ENCODE results near the gene CD2. TPM values are rescaled to one million over a fixed set of nuclear protein-coding genes. Genes with fewer than 3 reads are reported as not detected.

Gene CD2
- total RNA-seq, 6 donors from 2014 or later = 3.8 to 23.5 (median 7.9) TPM

DNA sequence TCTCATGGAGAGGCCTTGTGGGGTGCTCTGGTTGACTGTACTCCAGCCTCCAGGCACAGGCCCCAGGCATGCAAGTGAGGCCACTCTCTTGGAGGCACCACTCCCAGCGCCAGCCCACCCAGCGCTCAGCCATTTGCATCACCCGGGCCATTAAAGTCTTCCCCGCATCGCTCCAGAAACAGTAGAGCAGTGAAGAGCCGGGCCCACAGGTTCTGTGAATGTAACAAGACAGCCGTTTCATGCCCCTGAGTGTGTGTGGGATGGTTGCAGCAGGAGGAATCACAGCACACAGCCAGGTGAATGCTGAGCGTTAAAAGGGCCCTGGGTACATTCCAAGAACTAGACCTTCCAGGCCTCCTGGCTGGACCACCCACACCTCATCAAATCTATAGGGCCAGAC is 19.0 kb upstream of the CD2 start:
- Histone ChIP-seq H3K4me1 (peaks cover 0 to 6% (median 0%) of the 10 kb centered on the region in 4 donors), H3K9me3 (no peaks in the 10 kb centered on the region), H3K36me3 (no peaks in the 10 kb centered on the region), H3K4me3 (no peak overlapping the region), H3K27ac (no peak overlapping the region), H3K27me3 (no peaks in the 10 kb centered on the region)
- ATAC-seq (ENCODE audit: low FRiP score in 2 of 2) = peak in 1 of 2 donors; percentile 16
- 99% methylated on average over 7 to 8 of the region's 8 CpGs for WGBS, 2 donors
- DNase-seq = peak in 1 of 2 donors; percentile 46
- TF ChIP-seq POLR2A (IDR thresholded peaks at IDR 0.05) = no peak
- TF ChIP-seq, protein P1, sequence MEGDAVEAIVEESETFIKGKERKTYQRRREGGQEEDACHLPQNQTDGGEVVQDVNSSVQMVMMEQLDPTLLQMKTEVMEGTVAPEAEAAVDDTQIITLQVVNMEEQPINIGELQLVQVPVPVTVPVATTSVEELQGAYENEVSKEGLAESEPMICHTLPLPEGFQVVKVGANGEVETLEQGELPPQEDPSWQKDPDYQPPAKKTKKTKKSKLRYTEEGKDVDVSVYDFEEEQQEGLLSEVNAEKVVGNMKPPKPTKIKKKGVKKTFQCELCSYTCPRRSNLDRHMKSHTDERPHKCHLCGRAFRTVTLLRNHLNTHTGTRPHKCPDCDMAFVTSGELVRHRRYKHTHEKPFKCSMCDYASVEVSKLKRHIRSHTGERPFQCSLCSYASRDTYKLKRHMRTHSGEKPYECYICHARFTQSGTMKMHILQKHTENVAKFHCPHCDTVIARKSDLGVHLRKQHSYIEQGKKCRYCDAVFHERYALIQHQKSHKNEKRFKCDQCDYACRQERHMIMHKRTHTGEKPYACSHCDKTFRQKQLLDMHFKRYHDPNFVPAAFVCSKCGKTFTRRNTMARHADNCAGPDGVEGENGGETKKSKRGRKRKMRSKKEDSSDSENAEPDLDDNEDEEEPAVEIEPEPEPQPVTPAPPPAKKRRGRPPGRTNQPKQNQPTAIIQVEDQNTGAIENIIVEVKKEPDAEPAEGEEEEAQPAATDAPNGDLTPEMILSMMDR (IDR thresholded peaks at IDR 0.05) = no peak
- TF ChIP-seq EP300 (IDR thresholded peaks at IDR 0.05) = no peak
- no peak for TF ChIP-seq POLR2AphosphoS5 (IDR thresholded peaks at IDR 0.05)

DNA sequence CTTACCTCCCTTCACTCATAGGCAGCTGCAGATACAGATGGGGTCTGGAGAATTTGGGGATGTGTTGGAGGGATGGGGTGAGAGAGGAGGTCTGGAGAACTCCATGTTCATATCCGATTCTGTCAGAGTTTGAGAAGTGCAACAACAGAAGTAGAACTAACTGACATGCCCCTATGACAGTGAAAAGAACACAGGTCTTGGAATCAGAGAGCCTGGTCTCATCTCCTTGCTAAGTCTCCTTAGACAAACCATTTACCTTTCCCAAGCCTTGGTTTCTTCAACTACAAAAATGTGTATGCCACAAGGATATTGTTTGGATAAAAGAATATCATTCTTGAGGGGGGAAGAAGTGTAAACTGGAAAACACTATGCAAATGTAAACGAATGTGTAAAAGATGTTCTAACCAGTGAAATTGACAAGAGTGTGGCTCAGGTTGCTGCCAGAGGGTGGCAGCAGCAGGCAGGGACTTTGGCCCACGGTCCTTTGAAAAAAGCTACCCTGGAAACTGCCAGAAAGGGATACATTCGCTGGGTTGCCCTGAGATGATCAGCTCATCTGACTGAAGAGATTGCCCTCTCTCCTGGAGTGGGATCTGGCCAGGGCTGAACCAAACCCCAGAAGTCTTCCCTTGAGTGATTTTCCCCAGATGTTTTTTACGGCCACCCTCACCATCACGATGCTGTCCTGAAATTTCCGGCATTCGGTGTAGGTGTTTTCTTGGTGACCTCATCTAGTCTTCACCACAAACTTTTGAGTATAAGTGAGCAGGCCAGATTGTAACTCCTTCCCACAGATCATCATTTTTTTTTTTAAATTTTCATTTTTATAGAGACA is 17.0 kb upstream of the CD2 start:
- ATAC-seq (ENCODE audit: low FRiP score in 2 of 2) = peak in 1 of 2 donors; percentile 77

DNA sequence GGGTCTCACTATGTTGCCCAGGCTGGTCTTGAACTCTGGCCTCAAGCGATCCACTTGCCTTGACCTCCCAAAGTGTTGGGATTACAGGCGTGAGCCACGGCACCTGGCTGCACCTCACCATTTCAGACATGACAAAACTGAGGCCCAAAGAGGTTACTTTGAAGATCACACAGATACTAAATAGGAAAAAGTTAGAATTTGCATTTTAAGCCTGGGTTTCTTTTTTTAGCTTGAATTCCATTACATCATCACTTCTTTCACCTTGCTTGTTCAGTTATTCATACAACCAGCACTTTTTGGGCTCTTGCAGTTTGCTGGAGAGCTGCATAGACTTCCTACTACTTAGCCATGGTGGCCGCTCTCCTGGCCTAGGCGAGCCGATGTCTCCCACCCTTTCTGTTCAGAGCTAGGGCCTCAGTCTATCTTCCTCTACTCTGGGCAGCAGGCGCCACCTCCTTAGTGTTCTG is 16.3 kb upstream of the CD2 start:
- peak overlapping the region in 2 of 4 donors; percentile 31 to 45 for H3K27ac ChIP-seq
- no peak overlapping the region for H3K4me3 ChIP-seq
- no peaks in the 10 kb centered on the region for H3K27me3 ChIP-seq
- TF ChIP-seq EP300 (IDR thresholded peaks at IDR 0.05) (no peak), POLR2AphosphoS5 (IDR thresholded peaks at IDR 0.05) (no peak), POLR2A (IDR thresholded peaks at IDR 0.05) (no peak)
- TF ChIP-seq, protein P1 (IDR thresholded peaks at IDR 0.05) = no peak
- H3K36me3 ChIP-seq = no peaks in the 10 kb centered on the region
- H3K4me1 ChIP-seq = peaks cover 0 to 6% (median 0%) of the 10 kb centered on the region in 4 donors
- H3K9me3 ChIP-seq = peaks cover 3 to 11% (median 6%) of the 10 kb centered on the region in 4 donors
- ATAC-seq (ENCODE audit: low FRiP score in 2 of 2) (no peak), DNase-seq (no peak)
- 88 to 90% methylated on average over 7 of the region's 7 CpGs for WGBS, 2 donors

More for the DNA sequence above, 17.0 kb upstream of the CD2 start:
- Histone ChIP-seq H3K27ac (peak overlapping the region in 2 of 4 donors; percentile 12 to 31), H3K4me1 (peaks cover 0 to 6% (median 0%) of the 10 kb centered on the region in 4 donors), H3K27me3 (no peaks in the 10 kb centered on the region), H3K4me3 (no peak overlapping the region), H3K9me3 (peaks cover 0 to 5% (median under 1%) of the 10 kb centered on the region in 4 donors), H3K36me3 (no peaks in the 10 kb centered on the region)
- WGBS, 2 donors = 50 to 53% methylated on average over 8 of the region's 8 CpGs
- no peak for TF ChIP-seq POLR2AphosphoS5 (IDR thresholded peaks at IDR 0.05)
- TF ChIP-seq, protein P1 (IDR thresholded peaks at IDR 0.05) = peak; percentile 41 to 72 (median 62)
- no peak for TF ChIP-seq EP300 (IDR thresholded peaks at IDR 0.05)
- TF ChIP-seq POLR2A (IDR thresholded peaks at IDR 0.05) = no peak
- DNase-seq = peak in 1 of 2 donors; percentile 43

DNA sequence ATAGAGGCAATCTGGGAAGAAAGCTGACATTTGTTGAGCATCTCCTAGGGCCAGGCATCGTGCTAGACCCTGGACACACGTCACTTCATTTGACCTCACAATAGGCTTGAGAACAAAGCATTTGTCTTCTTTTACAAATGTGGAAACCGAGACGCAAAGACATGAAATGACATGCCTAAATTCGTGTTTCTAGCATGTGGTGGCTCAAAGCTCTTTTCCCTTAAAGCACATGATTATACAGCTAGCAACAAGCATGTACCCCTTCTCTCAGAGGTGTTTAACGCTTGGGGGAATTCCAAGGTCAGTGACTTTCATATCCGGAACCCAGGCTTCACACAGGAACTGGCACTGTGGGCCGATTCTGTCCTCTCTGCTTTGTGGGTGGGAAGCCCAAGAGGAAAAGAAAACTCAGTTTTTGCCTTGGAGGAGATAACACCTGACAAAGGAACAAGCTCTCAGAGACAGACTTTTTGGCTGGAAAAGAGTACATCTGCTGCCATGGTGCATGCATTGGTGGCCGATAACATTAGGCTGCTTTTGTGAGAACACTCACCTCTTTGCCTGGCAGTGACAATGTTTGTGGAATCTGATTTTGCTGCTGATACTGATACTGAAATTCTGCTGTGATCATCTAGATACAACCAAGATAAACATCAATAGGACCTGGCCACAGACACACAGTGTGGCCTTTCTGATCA is 15.4 kb upstream of the CD2 start:
- ATAC-seq (ENCODE audit: low FRiP score in 2 of 2) (no peak), DNase-seq (no peak)
- TF ChIP-seq, protein P1 (IDR thresholded peaks at IDR 0.05) = no peak
- TF ChIP-seq EP300 (IDR thresholded peaks at IDR 0.05) = no peak
- no peak for TF ChIP-seq POLR2A (IDR thresholded peaks at IDR 0.05)
- no peak for TF ChIP-seq POLR2AphosphoS5 (IDR thresholded peaks at IDR 0.05)
- no peak overlapping the region for H3K4me3 ChIP-seq
- no peaks in the 10 kb centered on the region for H3K36me3 ChIP-seq
- 66 to 75% methylated on average over 9 of the region's 9 CpGs for WGBS, 2 donors
- peak overlapping the region in 2 of 4 donors; percentile 31 to 45 for H3K27ac ChIP-seq
- peaks cover 0 to 6% (median 0%) of the 10 kb centered on the region in 4 donors for H3K4me1 ChIP-seq
- peaks cover 12 to 21% (median 16%) of the 10 kb centered on the region in 4 donors for H3K9me3 ChIP-seq
- H3K27me3 ChIP-seq = no peaks in the 10 kb centered on the region
